D341Med (cell line): Measurements from ENCODE around the gene PITPNC1.
A peak's percentile ranks its signal among the peaks of the same experiment; 100 is the strongest.
"Not testable (repeated sequence)": the region's sequence is repeated elsewhere in the genome, so short reads cannot be mapped to it uniquely, and the experiment has no call there.

Experiments
- DNase-seq: peaks from one replicate; pipeline ENCODE4 v3.0.0; 2012; ENCODE audit warnings: low spot score

PITPNC1 gene

GRCh38 chr17:67624886-67625656 lies 248.0 kb downstream of the PITPNC1 start:
- no peak for DNase-seq

DNA sequence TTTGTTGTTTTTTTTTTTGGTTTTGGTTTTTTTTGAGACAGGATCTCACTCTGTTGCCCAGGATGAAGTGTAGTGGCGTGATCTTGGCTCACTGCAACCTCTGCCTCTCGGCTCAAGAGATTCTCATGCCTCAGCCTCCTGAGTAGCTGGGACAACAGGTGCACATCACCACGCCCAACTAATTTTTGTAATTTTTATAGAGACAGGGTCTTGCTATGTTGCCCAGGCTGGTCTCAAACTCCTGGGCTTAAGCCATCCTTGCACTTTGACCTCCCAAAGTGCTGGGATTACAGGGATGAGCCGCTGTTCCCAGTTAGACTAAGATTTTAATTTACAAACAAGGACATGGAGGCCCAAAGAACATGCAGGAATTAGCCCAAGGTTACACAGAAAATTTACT lies 248.9 kb downstream of the PITPNC1 start:
- no peak for DNase-seq

GRCh38 chr17:67628580-67629013 lies 251.5 kb downstream of the PITPNC1 start:
- no peak for DNase-seq

GRCh38 chr17:67629971-67630320 lies 252.9 kb downstream of the PITPNC1 start:
- DNase-seq, result peak; percentile 56

- DNase-seq, result not testable (repeated sequence)
Observed at GRCh38 chr17:67630836-67631235, 253.8 kb downstream of the PITPNC1 start.

DNA sequence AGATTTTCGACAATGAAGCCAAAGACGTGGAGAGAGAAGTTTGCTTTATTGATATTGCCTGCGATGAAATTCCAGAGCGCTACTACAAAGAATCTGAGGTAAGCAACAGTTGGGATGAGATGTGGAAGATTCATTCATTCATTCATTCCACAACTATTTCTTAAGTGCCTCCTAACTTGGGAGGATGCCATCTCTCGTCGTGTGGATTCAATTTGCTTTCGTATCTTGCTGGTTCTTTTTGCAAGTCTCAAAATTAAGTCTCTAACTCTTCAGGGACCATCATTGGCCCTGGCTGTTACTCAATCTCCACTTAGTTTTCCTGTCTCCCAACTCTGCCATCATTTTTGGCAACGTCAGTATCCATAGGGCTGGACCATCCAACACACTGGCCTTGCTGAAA lies 255.1 kb downstream of the PITPNC1 start:
- DNase-seq, result no peak

- no peak for DNase-seq
Observed at GRCh38 chr17:67633751-67634211, 256.7 kb downstream of the PITPNC1 start.

DNA sequence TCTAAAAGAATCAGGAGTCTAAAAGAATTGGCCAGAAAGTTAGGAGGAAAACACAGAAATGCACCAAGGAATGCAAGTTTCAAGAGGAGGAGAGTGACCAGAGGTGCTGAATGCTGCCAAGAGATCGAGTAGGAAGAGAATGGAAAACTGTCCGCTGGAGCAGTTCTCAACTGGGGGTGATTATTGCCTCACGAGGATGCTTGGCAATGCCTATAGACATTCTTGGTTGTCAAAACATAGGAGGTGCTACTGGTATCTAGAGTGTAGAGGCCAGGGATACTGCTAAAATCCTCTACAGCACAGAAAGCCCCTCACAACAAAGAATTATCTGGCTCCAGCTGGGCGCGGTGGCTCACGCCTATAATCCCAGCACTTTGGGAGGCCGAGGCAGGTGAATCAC lies 258.6 kb downstream of the PITPNC1 start:
- DNase-seq, result no peak

DNA sequence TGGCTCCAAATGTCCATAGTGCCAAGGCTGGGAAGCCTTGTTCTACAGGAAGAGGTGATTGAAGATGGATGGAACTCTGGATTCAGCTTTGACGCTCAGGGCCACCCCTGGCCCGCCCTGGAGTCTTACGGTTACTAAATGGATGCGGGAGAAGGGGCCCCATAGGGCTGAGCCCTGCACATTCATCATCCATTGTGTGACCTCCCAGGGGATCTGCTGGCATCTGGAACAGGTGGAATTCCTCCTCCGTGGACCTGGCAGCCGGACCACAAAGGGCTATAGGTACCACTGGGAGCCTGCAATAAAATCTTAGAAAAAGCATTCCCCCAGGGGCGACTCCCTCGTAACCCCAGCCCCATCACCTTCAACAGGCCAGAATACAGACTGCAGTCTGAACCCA lies 259.2 kb downstream of the PITPNC1 start:
- no peak for DNase-seq

DNA sequence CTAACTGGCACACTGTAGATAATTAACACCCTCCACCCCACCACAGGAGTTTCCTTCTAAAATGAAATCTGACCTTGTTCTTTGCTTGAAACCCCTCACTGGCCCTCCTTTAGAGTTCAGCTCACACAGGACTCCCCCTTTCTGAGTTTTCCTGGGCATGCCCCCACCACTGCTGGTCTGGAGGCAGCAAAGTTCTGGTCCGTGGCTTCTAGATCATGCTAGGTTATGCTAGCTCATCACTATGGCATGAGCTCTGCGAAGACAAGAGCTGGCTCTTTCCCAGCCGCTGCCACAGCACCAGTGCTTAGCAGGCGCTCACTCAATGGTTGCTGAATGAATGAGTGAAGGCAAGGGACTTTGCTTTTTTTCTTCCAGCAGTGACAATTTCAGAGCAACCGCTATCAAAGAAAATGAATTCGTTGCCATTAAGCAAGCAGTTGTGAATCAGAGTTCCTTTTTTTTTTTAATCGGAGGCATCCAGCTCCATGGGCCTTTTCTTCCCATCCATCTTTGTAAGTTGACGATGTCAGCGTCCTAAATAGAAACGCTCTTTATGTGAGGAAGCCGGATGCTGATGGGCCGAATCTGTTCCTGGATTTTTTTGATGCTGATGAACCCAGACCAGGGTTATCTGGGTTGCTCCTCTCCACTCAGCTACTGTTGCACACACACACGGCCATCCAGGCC lies 259.9 kb downstream of the PITPNC1 start:
- no peak for DNase-seq

GRCh38 chr17:67637901-67638641 lies 261.0 kb downstream of the PITPNC1 start:
- DNase-seq, result no peak

DNA sequence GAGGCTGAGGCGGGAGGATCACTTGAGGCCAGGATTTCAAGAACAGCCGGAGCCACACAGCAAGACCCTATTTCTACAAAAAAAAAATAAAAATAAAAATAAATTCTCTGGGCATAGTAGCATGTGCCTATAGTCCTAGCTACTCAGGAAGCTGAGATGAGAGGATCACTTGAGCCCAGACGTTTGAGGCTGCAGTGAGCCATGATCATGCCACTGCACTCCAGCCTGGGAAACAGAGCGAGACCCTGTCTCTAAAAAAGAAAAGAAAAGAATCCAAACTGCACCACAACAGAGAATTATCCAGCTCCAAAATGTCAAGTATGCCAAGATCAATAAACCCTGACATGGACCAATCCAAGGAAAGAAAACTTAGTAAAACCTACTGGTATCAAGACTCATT lies 261.8 kb downstream of the PITPNC1 start:
- no peak for DNase-seq

- DNase-seq, result no peak
Observed at GRCh38 chr17:67639555-67639954, 262.5 kb downstream of the PITPNC1 start.

GRCh38 chr17:67639979-67640378 lies 262.9 kb downstream of the PITPNC1 start:
- no peak for DNase-seq

- no peak for DNase-seq
Observed at GRCh38 chr17:67642488-67642887, 265.4 kb downstream of the PITPNC1 start.

GRCh38 chr17:67644061-67644460 lies 267.0 kb downstream of the PITPNC1 start:
- no peak for DNase-seq

- DNase-seq, result not testable (repeated sequence)
Observed at GRCh38 chr17:67645195-67645594, 268.1 kb downstream of the PITPNC1 start.

DNA sequence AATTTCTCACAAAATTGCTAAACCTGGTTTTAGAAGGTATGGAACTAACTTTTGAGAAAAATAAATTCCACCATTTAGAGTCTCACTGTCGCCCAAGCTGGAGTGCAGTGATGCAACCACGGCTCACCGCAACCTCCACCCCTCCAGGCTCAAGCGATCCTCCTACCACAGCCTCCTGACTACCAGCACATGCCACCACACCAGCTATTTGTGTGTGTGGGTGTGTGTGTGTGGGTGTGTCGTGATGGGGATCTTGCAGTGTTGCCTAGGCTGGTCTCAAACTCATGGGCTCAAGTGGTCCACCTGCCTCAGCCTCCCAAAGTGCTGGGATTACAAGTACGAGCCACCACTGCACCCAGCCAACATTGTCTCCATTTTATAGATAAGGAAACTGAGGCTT lies 269.4 kb downstream of the PITPNC1 start:
- no peak for DNase-seq

DNA sequence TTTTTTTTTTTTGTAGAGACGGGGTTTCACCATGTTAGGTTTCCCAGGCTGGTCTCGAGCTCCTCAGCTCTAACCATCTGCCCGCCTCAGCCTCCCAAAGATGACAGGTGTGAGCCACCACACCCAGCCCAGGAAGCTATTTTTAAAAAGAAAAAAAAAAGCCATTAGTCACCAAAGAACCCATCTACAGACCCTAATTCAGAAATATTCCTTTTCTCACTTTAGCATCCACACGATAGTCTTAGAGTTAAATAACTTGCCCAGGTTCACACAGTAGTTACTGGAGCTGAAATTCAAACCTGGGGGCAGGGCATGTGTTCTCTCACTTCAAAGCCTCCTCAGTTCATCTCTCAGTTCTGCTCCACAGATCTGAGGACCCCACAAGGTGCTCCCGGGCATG lies 270.4 kb downstream of the PITPNC1 start:
- no peak for DNase-seq

GRCh38 chr17:67648032-67648905 lies 271.2 kb downstream of the PITPNC1 start:
- no peak for DNase-seq

DNA sequence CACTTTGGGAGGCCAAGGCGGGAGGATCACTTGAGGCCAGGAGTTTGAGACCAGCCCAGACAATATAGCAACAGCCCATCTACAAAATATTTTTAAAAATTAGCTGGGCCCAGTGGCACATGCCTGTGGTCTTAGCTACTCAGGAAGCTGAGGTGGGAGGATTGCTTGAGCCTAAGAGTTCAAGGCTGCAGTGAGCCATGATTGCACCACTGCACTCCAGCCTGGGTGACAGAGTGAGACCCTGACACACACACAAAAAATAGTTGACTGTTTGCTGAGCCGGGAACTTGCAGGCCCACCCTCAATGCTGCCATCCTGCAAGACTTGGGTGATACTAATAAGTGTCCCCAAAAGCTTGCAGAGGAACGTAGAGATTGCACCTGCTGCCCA lies 271.8 kb downstream of the PITPNC1 start:
- not testable (repeated sequence) for DNase-seq

- no peak for DNase-seq
Observed at GRCh38 chr17:67649891-67650290, 272.8 kb downstream of the PITPNC1 start.
